HG03066 (cell line): Measurements from ENCODE around the gene SFMBT1.

ENCODE experiments used
- ATAC-seq: cut with Tn5 transposase; IDR thresholded peaks from one replicate; pipeline ENCODE4 v1.9.1; 2021; ENCODE audit warnings: low read depth; ENCODE audit not compliant: unreplicated experiment

SFMBT1 gene

DNA sequence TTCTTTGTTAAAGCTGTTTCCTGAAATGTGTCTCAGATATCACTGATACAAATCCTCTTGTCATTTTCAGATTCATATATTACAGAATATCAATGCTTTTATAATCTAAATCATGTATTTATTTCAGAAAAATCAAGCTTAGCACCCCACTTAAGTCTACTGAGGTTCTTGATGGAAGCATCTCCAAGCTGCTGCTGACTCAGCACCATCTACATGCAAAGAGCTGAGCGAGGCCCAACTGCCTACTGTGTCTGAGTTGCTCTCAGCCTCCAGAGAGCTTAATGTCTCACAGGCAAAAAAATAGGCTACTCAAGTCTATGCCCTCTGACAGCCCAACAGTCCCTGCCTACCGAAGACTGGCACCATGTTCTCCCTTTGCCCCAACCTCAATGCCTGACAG, 119.3 kb downstream of the SFMBT1 start:
- no peak for ATAC-seq

DNA sequence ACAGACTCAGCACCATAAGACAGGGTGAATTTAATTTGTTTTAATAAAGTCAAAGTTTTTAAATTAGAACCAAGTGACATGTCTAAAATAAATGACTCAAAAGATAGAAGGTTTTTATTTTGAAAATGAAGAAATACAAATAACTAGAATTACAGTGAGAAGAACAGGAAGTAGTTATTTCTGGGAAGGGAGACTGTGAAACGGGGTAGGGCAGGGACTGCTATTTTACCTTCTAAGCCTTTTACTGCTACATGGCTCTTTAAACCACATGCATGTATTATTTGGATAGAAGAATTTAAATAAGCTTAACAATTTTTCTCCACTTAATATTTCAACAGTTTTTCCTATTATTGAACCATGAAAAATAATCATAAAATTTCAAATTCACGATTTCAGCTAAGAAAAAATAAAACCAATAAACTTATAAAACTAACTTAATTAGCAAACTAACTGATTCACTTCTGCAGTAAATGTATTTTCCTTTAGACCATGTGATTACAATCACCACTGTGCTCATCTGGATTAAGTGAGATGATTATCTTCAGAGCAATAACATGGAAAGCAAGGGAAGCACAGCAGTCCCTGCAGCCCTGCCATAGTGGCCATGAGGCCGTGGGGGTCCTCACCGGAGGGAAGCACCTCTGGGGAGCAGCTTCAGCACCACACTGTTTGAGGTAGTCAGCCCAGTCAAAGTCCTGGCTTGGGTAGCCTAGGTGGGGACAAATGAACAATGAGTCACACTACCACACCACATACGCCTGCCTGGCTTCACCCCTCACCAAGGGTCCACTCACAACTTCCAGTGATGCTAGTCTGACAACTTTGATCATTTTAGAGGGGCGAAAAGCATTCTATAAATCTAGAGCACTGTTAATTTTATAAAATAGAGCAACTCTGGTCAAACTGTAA, 120.2 kb downstream of the SFMBT1 start:
- ATAC-seq = no peak

DNA sequence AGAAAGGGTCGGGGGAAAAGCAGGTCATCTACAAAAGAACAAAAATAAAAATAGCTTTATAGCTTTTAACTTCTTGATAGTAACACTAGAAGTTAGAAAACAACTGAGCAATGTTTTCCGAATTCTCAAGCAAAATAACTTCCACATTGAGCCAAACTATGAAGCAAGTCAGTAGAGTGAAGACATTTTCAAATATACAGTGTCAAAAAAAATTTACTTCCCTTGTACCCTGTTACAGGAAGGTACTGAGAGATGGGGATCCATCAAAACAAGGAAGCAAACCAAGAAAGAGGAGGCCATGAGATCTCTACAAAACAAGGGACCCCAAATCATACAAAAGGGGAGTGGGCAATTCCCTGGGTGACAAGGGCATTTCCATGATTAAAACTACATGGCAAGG, 121.9 kb downstream of the SFMBT1 start:
- no peak for ATAC-seq

DNA sequence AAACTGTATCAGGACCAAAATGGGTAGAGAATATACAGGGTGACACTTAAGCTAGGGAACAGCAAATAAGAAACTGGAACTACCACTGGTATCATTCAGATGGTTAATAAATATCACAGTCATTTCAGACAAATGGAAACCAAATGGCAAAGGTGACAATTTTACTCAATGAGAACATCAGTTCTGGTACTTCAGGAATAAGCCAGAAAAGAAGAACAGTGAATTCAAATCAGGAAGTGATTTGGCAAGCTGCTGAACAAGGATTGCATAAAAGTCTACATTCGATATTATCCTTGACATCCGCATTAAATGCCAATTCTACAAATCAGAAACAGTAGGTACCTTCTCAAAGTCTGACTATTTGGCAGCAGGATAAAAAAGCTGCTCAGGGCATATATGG, 125.0 kb downstream of the SFMBT1 start:
- no peak for ATAC-seq

DNA sequence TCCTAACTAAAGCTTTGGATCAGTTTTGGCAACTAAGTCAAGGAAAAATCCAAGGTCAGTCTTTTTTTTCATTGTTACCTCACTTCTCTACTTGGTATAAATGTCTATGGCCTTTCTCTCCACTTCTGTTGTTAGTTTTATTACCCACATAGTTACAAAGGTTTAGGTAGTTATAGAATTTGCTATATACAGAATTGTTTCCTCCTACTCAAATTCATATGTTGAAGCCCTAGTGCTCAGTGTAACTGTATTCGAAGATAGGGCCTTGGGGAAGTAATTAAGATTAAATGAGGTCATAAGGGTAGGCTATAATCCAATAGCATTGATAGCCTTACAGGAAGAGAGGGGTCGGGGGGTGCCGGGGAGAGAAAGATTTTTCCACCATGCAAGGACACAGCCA, 128.8 kb downstream of the SFMBT1 start:
- no peak for ATAC-seq

DNA sequence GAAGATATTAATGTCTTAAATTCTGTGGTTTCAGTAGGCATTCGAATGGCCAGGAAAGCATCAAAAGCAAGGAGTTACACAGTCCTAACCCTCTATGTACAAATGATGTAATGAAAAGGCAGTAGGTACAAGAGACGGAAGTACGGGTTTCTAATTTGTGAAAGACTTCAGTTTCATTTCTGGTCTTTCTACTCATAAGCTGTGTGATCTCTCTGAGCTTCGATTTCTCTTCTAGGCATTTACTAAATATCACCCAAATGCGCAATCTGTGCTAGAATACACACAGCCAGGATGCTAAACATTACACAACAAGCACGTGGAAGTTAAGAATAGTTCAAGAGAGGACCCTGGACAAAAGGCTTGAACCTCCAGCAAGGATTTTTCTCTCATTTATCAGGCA, 130.6 kb downstream of the SFMBT1 start:
- ATAC-seq = no peak

DNA sequence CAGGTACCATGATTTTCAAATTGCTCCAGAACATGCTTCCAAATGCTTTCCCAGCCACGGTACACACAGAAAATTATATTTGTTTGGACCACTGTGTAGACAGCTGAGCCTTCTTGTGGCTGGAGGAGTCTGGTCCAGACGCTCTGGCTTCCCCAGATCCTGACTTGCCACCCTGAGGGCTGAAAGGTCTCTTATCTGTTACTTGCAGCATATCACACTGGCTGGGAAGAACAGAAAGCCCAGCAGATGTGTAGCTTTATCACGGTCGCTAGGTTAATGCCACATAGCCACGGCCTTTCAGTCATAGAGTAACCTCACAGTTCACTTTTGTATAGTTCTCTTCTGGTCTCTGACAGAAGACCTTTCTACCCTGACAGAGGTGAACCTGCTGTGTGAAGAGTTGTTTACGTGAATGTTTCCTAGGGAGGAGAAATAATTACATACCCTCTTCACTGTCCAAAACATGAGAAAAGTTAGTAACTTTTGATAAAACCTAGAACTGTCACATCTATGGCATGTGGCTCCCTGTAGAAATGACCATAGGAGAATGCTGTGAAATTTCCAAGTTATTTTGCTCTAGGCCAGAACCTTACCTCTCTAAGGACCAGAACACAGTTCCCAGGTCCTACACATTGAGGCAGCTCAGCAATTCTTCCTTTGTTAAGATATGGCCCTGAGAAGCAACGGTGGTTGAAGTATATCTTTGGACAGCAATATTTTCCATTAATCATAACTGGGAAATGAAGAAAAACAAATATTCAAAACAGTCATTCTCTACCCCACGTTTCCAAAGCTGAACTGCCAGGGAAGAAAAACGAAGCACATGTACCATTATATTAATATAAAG, 132.8 kb downstream of the SFMBT1 start:
- ATAC-seq = no peak

DNA sequence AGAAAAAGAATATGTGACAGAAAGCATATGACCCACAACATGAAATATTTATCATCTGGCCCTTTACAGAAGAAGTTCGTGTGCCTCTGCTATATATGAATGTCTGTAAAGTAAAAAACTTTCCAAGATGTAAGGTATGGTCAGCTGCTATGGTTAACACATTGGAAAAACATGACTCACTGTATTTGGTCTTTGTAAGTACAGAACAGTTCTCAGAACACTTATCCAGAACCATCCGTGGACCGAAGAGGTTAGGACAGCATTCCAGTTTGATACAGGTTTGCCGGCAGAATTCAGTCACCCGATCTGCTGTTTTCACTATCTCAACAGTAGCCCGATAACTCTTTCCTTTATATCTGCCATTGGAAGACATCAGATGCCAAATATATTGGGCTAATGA, 135.1 kb downstream of the SFMBT1 start:
- ATAC-seq = no peak

DNA sequence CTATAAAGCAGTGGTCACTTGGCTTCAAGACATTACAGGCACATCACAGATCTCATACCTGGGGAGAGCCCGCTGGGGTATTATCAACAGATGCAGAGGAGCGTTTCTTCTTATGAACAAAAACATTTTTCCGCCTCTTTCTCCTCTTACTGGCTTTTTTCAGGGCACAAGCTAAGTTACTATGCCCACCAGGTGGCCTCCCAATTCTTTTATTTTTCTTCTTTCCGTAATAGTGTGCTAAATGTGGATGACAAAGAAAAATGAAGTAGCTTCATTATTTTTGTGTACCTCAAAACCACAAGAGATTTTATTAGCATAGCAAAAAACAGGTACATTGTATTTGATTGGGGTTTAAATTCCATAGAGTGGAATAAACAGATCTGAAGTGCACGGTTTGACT, 138.4 kb downstream of the SFMBT1 start:
- no peak for ATAC-seq

DNA sequence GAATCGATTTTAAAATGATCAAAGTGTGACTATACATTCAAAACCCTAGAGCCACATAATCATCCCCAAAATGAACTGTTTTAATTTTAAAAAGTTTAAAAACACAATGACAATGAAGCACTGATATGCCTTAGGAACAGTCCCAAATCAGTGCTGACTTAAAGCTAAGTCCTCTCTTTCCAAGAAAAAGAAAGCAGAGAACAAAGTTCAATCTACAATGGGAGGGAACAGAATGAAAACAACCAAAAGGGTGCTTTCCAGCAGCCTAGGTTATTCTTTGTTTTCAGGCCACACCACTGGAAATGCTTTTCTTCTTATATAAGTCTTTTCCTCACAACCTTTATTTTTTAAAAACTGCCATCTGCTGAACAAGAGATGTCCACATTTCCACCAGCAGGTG, 141.3 kb downstream of the SFMBT1 start:
- ATAC-seq = no peak

DNA sequence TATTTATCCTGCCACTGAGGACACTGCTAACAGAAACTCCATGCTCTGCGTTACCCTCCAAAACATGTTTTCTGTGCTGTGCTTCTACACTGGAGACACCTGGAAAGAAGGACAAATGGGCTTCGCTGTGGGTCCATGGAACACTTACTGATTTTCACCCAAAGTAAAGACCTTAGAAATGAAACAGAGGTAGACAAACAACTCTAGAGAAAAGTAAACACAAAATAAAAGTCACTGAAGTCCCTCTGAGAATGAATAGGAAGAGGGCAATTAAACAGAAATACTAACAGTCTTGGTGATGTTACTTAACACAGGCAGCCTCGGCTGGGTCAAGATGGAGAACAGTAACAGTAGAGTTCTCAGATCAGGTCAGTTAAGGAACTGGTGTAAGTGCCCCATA, 141.9 kb downstream of the SFMBT1 start:
- no peak for ATAC-seq

DNA sequence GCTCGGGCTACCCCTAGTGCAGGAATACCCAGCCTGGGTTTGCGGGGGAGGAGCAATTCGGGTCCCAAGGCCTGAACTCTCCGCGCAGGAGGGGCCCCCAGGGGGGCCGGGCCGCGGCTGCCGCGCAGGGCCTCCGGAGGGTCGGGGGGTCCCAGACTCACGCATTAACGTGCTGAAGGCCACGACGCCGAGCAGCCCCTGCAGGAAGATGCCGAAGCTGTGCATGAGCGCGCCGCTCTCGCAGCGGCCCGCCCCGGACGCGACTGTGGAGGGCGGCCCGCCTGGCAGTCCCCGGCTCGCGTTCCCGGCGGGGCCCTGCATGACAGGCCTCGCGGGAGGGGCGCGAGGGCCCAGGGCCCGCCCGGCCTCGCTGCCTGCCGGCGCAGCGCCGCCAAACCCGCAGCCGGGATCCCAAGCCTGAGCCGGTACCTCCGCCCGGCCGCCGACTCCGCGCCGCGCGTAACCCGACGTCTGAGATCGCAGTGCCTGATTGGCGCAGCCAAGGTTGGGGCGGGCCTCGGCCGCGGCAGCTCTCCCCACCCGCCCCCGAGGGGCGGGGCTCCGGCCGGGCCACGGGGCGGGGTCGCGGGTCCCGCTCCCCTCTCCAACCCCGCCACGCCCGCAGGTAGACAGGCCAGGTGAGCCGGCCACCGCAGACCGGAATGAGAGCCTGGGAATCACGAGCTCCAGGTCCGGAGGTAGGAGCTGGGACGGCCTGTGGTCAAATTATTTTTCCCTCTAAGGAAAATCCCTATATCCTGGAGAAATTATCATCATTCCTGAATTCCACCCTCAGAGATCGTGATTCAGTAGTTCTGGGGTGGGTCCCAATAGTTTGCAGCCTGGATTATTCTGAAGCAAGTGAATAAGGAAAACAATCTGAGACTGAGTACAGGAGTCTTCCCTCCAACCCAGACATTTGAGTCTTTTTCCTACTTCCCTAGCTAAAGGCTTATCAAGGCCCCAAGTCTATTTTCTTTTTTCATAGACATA, 148.4 kb downstream of the SFMBT1 start, which contains the start of gene STIMATE:
TSS of gene STIMATE (minus strand) at position 419 of the 993 bp plus-strand sequence. CDS start at position 321, 98 bp downstream.
- ATAC-seq = peak; percentile 83

DNA sequence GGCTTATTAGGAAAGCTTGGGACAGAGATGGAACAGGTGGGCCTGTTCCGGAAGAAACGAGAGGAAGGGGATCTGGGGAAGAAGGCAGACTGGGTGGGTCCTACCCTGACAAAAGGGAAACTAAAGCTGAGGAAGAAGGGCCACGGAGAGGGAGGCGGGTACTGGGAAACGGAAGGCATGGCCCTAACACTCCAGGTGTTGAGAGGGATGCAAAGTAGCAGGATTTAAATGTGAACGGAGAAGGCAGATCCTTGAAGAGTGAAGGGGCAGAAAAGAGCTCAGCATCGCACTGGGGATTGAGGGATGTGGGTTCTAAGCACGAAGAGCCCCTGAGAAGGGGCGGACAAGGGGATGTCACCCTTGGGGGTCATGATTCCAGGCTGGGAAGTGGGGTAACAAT, 149.3 kb downstream of the SFMBT1 start:
- no peak for ATAC-seq

DNA sequence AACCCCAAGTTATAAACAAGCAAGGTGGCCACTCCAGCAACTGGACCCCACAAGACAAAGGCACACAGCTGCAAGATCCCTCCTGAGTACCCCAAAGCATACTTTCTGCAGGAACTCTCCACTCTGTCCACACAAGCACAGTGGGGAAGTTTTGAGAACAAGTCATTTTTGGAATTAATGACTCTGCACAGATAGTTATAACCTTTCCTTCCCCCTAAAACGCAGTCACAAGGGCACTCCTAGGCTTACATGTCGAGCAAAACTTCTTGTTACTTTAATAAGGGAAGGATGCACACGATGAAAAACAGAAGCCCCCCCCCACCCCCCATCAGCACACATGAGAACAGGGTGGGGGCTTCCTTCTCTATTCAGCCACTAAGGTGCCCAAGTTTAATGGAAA, 149.7 kb downstream of the SFMBT1 start:
- no peak for ATAC-seq

DNA sequence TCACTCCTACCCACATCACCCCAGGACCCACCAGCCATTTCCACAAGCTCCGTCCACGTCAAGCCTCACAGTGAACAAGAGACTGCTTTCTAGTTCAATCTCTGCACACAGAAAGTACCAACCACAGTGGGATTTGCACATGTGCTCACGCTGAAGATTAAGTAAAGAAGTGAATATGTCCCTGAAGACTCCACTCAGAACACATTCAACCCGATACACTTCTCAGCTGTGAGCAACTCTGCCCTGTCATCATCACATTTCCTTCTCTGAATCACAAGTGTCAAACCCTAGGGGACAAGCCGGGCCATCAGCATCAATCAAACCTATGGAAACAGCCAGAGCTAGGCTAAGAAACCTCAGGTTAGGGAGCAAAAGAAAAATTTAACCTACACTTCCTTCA, 150.5 kb downstream of the SFMBT1 start:
- no peak for ATAC-seq

DNA sequence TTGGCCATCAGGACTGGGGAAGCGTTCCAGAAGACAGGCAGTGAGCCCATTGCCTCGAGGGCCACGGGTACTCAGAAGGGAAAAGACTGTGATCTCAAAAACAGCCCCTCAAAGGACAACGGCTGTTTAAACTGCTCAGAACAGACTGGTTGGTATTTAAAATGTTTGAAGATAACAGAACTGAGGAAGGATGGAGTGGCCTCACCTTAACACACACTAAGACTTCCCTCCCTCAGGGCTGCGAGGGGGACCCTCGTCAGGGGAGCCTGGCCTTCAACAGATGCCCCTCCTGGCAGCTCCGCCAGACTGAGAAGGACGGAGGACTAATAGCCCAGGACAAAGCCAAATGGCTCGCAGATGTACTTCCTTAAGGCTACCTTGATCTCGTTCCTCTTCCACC, 151.1 kb downstream of the SFMBT1 start:
- ATAC-seq = no peak

DNA sequence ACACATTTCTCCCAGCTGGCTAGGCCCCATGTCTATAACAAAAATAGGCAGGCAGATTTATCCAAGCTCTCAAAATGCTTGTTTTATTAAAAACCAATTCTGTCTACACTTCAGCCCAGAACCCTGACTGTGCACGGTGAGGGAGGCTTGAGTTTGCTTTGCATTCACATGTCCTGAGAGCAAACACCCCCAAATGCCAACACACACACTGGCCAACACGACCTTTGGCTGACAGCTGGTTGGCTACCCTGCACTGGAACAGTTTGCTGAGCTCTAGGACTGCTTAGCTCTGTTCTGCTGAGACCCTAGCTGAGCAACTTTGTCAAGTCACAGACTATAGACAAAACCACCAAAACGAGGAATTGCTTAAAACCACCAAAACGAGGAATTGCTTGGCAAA, 152.2 kb downstream of the SFMBT1 start:
- no peak for ATAC-seq

DNA sequence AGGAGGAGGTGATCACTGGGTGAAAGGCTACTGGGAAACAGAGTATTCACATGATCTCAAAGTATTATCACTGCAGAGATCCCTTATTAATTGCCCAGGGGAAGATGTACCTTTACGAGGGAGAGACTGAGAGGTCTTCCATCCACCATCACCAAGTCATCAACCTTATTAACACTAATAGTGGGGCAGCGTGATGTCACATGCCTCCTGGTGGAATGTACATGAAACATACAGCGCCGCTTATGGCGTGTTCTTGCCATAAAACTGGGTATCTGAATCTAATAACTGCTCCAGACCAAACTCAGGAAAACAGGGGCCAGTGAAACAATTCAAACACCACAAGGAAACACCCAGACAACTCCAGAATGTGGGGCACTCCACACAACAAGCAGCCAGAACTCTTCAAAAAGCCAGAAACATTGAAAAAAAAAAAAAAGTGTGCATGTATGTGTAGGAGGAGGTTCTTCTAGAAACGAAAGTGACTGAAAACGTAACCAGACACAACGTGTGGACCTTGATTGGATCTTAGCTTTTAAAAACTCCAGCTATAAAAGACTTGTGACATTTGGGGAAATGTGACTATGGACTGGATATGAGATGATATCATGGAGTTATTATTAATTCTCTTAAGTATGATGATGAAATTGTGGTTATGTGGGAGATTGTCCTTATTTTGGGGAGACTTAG, 153.1 kb downstream of the SFMBT1 start:
- ATAC-seq = no peak

DNA sequence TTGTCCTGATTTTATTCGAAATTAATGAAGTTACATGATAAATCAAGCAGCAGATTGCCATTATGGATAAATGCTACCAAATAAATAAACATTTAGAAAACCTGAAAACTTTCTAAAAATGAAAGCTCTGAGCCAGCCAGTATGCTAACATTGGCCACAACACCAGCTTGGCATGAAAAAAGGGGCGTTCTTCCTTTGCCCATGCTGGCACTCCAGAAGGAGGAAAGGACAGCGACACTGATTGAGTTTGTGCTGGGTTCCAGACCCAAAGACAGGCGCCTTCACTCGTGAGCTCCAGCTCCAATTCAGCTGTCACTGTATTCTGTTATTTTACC, 153.6 kb downstream of the SFMBT1 start:
- ATAC-seq = no peak

DNA sequence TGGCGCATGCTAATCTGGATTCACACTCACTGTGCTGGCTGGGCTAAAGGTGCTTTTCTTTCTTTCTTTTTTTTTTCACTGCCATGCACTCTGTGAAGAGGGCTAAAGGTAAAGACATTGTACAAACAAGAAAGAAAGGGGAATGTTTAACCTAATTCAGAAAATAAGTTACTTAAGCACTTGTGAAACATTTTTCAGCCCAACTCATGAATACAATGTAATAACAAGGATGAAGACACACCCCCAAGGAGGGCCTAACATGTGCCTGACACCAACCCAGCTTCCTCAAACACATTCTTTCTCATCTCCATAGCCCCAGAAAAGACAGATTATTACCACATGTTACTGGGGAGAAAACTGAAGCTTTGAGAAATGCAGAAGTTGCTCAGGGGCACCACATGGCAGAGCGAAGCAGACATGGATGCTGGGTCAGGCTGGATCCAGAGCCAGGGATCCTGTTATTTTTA, 154.2 kb downstream of the SFMBT1 start:
- ATAC-seq = no peak
